Renal cortex interstitium (tissue), 11 donors: Measurements from ENCODE around the gene OSBPL10. TPM values are rescaled to one million over a fixed set of nuclear protein-coding genes. Genes with fewer than 3 reads are reported as not detected.
"Not testable (repeated sequence)": the region's sequence is repeated elsewhere in the genome, so short reads cannot be mapped to it uniquely, and the experiment has no call there.

Source experiments
- DNase-seq, 11 donors: peaks; one replicate each; pipeline ENCODE4 v3.0.0-alpha.2; 2013; ENCODE audit warnings: low read depth in 9 of 11, low spot score in 4 of 11; ENCODE audit errors: extremely low read depth in 1 of 11
- polyA plus RNA-seq, 3 donors: library from polyadenylated mRNA; unstranded; fragments of 120-200 nt; gene quantifications; one replicate each; pipeline ENCODE4 v1.2.1, GENCODE V29; 2013; ENCODE audit not compliant: insufficient read length in 3 of 3

Gene OSBPL10
- polyA plus RNA-seq, 3 donors, result 19.9 to 24.8 (median 22.0) TPM

DNA sequence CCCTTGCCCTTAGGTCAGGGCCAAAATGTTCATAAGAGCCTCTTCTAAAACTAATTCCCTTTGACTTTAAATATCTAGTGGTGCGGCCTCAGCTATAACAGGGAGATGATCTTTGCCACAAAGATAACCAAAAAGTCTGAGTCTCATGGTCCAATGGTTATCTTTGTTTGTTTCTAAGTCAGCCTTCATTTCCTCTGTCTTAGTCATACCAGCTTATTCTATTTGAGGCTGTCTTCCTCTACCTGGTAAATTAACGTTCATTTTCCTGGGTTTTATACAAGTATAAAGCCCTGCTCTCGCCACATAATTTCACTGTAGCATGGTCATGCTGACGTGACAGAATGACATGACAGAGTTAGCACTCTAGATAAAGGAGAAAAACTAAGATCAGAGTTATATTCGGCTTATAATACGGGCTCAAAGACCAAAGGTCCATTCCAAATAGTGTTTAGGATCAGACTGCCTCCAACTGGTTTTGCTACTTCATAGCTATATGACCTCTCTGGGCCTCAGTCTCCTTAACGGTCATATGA, 18.9 kb upstream of the OSBPL10 start:
- no peak for DNase-seq

DNA sequence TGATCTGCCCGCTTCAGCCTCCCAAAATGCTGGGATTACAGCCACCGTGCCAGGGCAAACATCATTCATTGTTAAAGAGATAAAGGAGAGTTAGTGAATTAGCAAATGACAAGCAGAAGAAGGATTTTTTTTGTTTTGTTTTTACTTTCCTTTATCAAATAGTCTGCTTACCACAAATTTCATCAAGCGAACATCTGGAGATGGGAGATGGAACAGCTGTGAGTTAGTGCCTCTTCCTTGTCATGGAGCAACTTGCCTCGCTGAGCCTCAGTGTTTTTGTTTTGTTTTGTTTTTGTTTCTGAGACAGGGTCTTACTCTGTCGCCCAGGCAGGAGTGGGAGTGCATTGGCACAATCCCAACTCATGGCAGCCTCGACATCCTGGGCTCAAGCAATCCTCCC, 16.4 kb upstream of the OSBPL10 start:
- DNase-seq, result no peak

DNA sequence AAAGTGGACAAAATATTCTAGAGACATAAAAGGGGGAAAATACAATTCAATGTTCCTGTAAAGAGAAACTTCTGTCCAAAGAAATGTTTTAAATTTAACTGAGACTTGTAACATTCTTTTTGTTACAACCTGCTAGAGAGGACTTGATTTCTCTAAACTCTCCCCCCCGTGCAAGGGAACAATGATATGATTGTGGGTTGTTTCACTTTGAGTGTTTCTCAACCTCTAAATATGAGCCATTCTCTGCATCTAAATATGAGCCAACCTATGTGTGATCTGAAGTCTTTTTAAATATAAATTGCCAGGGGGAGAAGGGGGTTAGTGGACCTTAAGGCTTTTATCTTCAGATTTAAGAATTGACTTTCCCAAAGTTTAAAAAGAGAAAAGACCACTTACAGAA, 15.1 kb upstream of the OSBPL10 start:
- DNase-seq, result no peak

DNA sequence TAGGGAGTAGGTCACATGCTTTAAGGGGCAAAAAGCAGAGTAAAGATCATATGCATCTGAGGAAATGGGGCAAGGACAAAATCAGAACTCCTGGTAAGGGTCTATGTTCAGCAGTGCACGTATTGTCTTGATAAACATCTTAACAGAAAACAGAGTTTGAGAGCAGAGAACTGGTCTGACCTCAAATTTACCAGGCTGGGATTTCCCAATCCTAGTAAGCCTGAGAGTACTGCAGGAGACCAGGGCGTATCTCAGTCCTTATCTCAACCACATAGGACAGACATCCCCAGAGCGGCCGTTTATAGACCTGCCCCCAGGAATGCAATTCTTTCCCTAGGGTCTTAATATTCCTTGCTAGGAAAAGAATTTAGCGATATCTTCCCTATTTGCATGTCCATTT, 14.0 kb upstream of the OSBPL10 start:
- not testable (repeated sequence) for DNase-seq

DNA sequence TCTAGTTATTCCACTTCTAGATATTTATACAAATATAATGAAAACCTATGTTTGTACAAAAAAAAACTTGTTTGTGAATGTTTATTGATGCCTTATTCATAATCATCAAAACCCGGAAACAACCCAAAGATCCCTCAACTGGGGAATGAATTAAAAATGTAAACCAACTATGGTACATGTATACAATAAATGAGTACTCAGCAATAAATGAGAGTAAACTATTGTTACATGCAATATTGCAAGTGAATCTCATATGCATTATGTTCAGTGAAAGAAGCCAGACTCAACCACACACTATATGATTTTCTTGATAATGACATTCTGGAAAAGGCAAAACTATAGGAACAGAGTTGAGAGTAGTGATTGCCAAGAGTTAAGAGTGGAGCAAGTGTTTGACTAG, 12.8 kb upstream of the OSBPL10 start:
- no peak for DNase-seq

DNA sequence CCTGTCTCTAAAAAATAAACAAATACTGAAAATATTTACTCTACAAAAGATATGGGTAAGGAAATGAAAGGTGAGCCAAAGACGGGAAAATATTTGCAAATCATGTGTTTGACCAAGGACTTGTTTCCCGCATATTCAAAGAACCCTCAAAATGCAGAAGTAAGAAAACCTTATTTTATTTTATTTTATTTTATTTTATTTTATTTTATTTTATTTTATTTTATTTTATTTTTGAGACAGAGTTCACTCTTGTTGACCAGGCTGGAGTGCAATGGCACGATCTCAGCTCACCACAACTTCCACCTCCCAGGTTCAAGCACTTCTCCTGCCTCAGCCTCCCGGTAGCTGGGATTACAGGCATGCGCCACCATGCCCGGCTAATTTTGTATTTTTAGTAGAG, 11.9 kb upstream of the OSBPL10 start:
- DNase-seq, result not testable (repeated sequence)

DNA sequence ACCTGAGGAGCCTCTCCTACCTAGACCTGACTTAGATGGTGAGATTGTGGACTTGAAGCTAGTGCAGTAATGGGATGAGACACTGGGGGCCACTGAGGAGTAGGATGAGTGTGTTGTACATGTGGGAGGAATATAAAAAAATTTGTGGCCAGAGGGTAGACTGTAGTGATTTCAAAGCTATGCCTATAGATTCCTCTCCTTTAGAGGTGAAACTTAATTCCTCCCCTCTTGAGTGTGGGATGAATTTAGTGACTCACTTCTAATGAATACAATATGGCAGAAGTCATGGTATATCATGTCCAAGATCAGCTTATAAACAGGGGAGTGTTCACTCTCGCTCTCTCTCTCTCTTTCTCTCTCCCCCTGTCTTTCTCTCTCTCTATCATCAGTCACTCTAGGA, 7.2 kb upstream of the OSBPL10 start:
- DNase-seq, result no peak

DNA sequence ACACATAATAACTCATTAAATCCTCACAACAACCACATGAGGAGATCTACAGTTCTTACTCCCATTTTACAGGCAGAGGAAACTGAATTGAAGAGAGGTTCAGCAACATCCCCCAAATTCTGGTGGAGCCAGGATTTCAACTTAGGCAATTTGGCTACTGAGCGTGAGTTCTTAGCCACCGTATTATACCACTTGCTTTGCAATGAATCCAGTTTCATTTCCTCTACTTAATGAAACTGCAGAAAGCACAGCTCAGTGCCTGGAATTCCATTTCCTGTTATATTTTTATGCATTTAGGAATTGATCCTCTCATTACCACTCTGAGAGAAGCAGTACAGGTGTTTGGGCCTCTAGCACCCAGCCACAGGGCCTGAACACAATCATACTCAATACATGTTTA, 4.8 kb upstream of the OSBPL10 start:
- DNase-seq, result no peak

DNA sequence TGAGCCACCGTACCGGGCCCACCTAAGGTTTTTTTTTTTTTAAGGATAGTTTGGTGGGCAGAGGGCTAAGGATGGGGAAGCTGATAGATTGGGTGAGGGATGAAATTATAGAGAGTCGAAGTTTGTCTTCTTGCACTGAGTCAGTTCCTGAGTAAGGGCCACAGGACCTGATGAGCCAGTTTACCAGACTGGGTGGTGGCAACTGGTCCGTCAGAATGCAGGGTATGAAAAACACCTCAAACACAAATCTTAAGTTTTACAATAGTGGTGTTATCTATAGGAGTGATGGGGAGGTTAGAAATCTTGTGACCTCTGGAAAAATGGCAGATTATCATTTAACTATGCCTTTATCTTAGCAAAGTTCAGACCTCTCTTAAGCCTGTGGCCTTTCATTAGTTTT, 3.3 kb upstream of the OSBPL10 start:
- no peak for DNase-seq

DNA sequence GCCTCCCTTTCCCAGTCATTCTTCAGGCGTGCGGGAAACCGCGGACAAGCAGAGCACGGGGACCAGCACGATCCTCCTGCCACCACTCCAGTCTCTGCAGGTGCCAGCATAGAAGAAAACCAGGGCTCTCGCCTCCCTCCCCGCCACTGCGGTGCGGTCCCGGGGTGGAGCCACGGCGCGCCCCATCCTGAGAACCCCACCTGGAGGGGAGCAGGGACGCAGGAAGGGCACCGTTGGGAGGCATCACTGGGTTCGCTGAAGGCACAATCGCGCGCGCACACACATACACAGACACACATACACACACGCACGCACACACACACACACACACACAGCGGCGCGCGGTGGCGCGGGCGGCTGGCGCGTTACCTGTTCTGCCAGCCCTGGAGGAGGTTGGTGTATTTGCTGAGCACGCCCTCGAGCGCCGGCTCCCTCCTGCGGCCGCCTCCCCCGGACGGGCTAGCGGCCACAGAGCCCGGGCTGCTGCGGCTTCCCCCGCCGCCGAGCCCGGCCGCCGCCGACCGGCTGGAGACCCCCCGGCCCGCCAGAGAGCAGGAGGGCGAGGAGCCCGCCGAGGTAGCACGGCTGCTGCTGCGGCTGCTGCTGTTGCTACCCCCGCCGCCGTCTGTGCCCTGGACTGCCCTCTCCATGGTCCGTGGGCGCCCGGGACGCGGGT, 394 bp downstream of the OSBPL10 start:
- DNase-seq, result peak in 6 of 11 donors; percentile 45 to 68 (median 57)

DNA sequence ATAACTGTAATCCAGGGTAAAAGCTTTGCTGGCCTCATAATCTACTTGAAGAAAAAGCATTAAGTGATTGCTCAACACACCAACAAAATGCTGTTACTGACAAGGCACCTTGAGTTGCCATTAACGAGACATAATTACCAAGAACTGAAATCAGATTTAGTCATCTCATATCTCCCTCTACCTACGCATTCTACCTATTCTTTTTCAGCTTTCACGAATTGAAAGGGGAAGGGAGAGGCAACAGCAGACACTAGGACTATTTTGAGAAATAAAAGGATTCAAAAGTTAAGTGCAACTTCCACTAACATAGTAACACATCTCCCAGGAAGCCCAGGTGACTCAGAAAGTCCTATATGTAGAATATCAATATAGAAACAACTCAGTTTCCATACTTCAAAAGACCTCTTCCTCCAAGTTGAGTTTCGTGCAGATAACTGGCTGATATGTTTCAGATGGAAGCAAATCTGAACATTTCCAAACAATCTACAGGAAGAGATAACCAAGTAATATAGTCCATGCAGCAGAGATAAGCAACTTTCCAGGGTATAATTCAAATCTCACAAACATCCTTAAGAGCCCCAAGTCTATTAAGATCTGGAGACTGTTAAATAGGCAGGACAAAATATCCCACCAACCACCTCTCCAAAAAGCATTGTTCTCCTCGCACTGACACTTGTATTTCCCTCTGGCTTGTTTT, 1.9 kb downstream of the OSBPL10 start:
- DNase-seq, result no peak

DNA sequence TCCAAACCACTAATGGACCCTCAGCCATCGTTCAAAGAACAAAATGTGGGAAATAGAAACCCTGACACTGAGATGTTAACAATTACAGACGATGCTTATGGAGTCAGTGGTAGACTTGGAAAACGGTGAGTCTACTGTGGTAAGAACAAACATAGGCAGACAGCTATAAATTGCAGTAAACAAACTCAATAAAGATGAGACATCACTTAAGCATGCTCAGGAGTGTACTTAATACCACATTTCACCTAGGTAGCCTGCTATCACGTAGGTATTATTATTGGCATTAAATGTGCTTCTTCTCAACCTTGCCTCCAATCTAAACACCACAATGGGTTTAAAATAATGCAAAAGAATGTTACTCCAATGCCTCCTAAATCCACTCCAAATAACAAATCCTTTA, 2.5 kb downstream of the OSBPL10 start:
- no peak for DNase-seq

DNA sequence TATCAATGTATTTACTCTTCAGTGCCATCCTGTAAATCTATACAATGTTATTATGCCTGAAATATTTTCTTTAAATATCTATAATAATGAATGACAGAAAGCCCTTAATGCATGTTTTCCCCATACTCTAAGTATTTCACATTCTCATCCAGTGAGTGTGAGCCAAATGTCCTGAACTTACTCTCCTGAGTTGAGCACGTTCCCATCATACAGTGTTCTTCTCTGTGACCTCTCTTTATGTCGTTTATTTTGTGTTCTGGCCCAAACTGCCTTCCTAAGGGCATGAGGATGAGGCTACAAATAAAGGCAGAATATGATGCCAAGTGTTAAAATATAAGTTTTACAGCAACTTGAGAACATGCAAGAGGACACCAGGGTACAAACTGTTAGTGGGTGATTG, 3.3 kb downstream of the OSBPL10 start:
- DNase-seq, result no peak

DNA sequence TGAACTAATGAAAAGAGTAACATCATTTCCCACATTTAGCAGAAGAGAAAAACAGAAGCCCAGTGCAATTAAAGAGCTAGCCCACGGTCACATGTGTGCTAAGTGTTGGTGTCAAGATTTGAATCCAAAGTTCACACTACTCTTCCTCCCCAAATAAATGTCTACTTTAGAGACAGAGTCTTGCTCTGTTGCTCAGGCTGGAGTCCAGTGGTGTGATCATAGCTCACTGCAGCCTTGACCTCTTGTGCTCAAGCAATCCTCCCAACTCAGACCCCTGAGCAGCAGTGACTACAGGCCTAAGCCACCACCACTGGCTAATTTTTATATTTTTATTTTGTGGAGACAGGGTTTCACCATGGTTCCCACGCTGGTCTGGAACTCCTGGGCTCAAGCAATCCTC, 4.8 kb downstream of the OSBPL10 start:
- DNase-seq, result no peak

DNA sequence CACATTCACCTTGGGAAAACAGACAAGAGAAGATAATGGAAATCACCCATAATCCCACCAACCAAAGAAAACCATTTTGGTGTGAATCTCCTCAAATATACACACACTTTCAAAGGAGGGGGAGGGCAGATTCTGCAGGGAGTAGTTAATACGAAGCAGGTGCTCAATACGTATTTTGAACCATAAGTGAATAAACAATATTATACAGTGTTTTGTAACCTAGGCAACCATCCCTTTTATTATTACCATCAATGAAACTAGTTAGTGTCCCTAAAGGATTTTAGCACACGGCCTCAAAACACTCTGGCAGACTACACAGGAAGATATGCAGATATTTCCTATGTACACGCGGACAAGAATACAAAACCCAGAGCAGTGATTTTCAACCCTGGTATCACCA, 6.1 kb downstream of the OSBPL10 start:
- DNase-seq, result no peak

DNA sequence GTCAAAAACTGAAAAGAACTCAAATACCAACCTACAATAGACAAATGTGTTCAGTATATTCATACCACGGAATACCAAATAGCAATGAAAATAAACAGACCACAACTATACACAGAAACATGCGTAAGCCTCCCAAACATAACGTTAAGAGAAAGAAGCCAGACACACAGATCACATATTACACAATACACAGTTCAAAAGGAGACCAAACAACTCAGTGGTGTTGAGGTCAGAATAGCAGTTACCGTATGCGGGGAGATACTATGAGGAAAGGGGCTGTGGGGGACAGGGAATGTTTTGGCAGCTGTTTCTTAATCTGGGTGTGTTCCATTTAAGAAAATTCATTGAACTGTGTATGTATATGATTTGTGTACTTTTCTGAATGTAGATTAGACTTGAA, 6.6 kb downstream of the OSBPL10 start:
- no peak for DNase-seq

DNA sequence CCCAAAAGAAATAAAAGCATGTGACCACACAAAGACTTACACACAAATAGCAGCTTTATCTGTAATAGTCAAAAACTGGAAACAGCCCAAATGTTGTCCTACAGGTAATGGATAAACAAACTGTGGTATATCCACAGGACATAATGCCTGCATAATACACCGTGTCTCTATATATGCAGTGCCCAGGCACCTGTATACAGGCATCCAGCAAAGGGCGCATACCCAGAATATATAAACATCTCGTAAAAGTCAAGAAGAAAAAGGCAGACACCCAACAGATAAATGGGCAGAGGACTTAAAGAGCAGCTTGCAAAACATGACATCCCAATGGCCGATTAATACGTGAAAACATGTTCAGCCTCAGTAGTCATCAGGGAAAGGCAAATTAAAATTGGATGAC, 7.2 kb downstream of the OSBPL10 start:
- DNase-seq, result no peak

DNA sequence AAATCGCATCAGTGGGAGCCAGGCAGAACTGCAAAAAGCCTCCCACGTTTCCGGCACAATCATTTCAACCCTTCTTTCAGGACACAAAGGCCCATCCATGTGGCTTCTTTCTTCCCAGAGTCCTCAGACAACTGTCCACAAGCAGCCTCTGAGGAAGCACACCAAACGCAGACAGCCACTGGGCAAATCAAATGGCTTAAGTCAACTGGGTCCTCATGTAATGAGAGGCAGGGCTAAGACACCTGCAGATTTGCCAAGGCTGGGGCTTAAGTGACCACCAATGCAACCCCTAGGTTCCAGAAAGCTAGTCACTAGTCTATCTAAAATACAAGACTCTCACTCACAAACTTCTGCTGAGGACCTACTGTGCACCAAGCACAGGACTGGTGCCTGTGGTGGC, 8.0 kb downstream of the OSBPL10 start:
- no peak for DNase-seq

DNA sequence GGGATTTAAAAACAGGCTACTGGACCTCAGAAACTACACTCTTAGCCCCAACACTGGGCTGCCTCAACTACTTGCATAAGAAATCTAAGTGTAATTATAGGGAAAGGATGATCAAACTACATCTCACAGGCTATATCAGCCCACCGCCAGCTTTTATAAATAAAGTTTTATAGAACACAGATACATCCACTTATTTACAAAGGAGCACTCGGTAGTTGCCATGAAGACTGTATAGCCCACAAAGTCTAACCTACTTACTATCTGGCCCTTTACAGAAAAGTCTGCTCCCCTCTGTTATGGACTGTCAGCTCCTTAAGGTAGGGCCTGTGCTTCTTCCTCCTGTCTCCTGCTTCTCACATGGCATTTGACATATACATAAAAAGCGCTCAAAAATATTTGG, 9.5 kb downstream of the OSBPL10 start:
- DNase-seq, result no peak

DNA sequence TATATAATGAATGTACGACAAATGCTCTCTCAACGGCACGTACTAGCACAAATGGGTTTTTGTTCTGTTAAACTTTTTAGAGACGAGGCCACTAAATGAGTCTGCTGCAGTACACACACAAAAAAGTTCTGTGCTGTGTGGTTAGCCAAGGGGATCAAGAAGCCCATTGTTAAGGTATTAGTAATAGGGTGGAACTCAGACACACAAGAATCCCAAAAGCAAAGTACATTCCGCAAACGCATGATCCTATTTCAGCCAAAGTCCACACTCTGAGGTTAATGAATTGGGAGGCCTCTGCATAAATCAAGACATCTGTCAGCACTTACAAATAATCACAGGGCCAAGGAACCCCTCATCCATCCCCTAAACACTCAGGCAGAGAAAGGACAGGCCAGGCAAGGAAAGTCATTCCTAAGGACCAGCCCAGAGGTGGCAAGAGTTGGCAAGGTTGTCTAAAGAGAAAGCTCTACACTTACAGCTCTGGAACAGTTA, 12.1 kb downstream of the OSBPL10 start:
- peak in 10 of 11 donors; percentile 50 to 88 (median 72) for DNase-seq
